Measurements from ENCODE around the gene RIMS3. TPM values are rescaled to one million over a fixed set of nuclear protein-coding genes. Genes with fewer than 3 reads are reported as not detected.
A peak's percentile ranks its signal among the peaks of the same experiment; 100 is the strongest.

Gene RIMS3
- total RNA-seq (ENCODE audit: low replicate concordance) = 17.2 and 27.1 TPM in 2 replicates

GRCh38 chr1:40665335-40666171 is at the start of gene RIMS3:
TSS of gene RIMS3 (minus strand) at chr1:40665682. CDS start at chr1:40641925, 23,757 bp downstream.
- H3K27ac Mint-ChIP-seq = no peak within 1 kb of the TSS

GRCh38 chr1:40712997-40713396 is 47.5 kb upstream of the RIMS3 start:
- Histone ChIP-seq H3K4me1 (peaks cover 17% of the 10 kb centered on the region), H3F3A (ENCODE audit: low read depth) (no peaks in the 10 kb centered on the region), H3K9me3 (ENCODE audit: low read depth) (no peaks in the 10 kb centered on the region), H3K36me3 (no peaks in the 10 kb centered on the region), H3K27me3 (no peaks in the 10 kb centered on the region), H4K20me1 (ENCODE audit: low read depth) (peaks cover 38% of the 10 kb centered on the region), H2AFZ (replicated peaks) (no peak overlapping the region), H3K4me3 (no peak overlapping the region), H3K4me2 (no peak overlapping the region), H3K9ac (no peak overlapping the region), H3K27ac (no peak overlapping the region), H3K79me2 (ENCODE audit: low read depth) (peaks cover 96% of the 10 kb centered on the region)
- H3K27ac Mint-ChIP-seq = no peak overlapping the region
- no peaks in the 10 kb centered on the region for H3K9me3 Mint-ChIP-seq
- H3K36me3 Mint-ChIP-seq = peaks cover 16% of the 10 kb centered on the region
- no peak for DNase-seq (ENCODE audit: low spot score)
- H3K27me3 Mint-ChIP-seq (ENCODE audit: insufficient read depth, low read depth) = no peaks in the 10 kb centered on the region
- no peak for TF ChIP-seq EZH2phosphoT487 (IDR thresholded peaks at IDR 0.05)
- no peak for TF ChIP-seq EZH2 (IDR thresholded peaks at IDR 0.05)
- TF ChIP-seq CTCF (IDR thresholded peaks at IDR 0.05) = no peak
- peaks cover 29% of the 10 kb centered on the region for H3K4me1 Mint-ChIP-seq
- H3K4me3 Mint-ChIP-seq = no peak overlapping the region

More at GRCh38 chr1:40665335-40666171, at the start of gene RIMS3:
- TF ChIP-seq EZH2 (IDR thresholded peaks at IDR 0.05) (peak; percentile 22), EZH2phosphoT487 (IDR thresholded peaks at IDR 0.05) (no peak), CTCF (IDR thresholded peaks at IDR 0.05) (peak; percentile 55)
- Histone ChIP-seq H3K4me3 (peak within 1 kb of the TSS; percentile 61), H3K9ac (no peak within 1 kb of the TSS), H3K4me2 (peak within 1 kb of the TSS; percentile 73), H3K27ac (no peak within 1 kb of the TSS), H3K9me3 (ENCODE audit: low read depth) (no peaks in the 10 kb centered on the region), H3F3A (ENCODE audit: low read depth) (no peaks in the 10 kb centered on the region), H2AFZ (replicated peaks) (peak within 1 kb of the TSS; percentile 55), H3K27me3 (no peaks in the 10 kb centered on the region), H3K4me1 (peaks cover 17% of the 10 kb centered on the region), H3K36me3 (no peaks in the 10 kb centered on the region), H4K20me1 (ENCODE audit: low read depth) (peaks cover 24% of the 10 kb centered on the region), H3K79me2 (ENCODE audit: low read depth) (no peaks in the 10 kb centered on the region)
- H3K9me3 Mint-ChIP-seq = no peaks in the 10 kb centered on the region
- peak within 1 kb of the TSS; percentile 93 for H3K4me3 Mint-ChIP-seq
- H3K36me3 Mint-ChIP-seq = no peaks in the 10 kb centered on the region
- peaks cover 9% of the 10 kb centered on the region for H3K27me3 Mint-ChIP-seq (ENCODE audit: insufficient read depth, low read depth)
- DNase-seq (ENCODE audit: low spot score) = peak; percentile 91
- H3K4me1 Mint-ChIP-seq = peaks cover 22% of the 10 kb centered on the region

GRCh38 chr1:40712405-40712944 is 47.0 kb upstream of the RIMS3 start:
- Histone ChIP-seq H3K4me3 (peak overlapping the region; percentile 75), H3K4me1 (peaks cover 17% of the 10 kb centered on the region), H3K27ac (no peak overlapping the region), H3K27me3 (no peaks in the 10 kb centered on the region), H3K9ac (no peak overlapping the region), H3K79me2 (ENCODE audit: low read depth) (peaks cover 96% of the 10 kb centered on the region), H2AFZ (replicated peaks) (no peak overlapping the region), H4K20me1 (ENCODE audit: low read depth) (peaks cover 33% of the 10 kb centered on the region), H3K4me2 (peak overlapping the region; percentile 97), H3K9me3 (ENCODE audit: low read depth) (no peaks in the 10 kb centered on the region), H3K36me3 (no peaks in the 10 kb centered on the region), H3F3A (ENCODE audit: low read depth) (no peaks in the 10 kb centered on the region)
- TF ChIP-seq EZH2phosphoT487 (IDR thresholded peaks at IDR 0.05) (no peak), EZH2 (IDR thresholded peaks at IDR 0.05) (no peak), CTCF (IDR thresholded peaks at IDR 0.05) (no peak)
- H3K4me1 Mint-ChIP-seq = peaks cover 32% of the 10 kb centered on the region
- no peak for DNase-seq (ENCODE audit: low spot score)
- H3K9me3 Mint-ChIP-seq = no peaks in the 10 kb centered on the region
- H3K36me3 Mint-ChIP-seq = peaks cover 16% of the 10 kb centered on the region
- H3K27ac Mint-ChIP-seq = no peak overlapping the region
- no peak overlapping the region for H3K4me3 Mint-ChIP-seq
- no peaks in the 10 kb centered on the region for H3K27me3 Mint-ChIP-seq (ENCODE audit: insufficient read depth, low read depth)
